AG10803 (cell line): Measurements from ENCODE around the gene ACP3.
"Not testable (repeated sequence)": the region's sequence is repeated elsewhere in the genome, so short reads cannot be mapped to it uniquely, and the experiment has no call there.

Experiments used
- DNase-seq: peaks from one replicate; pipeline ENCODE4 v3.0.0; 2010; ENCODE audit warnings: low read depth
- H3K4me3 ChIP-seq: 2 replicates; pipeline ENCODE4 v1.5.1; 2011; ENCODE audit warnings: mild to moderate bottlenecking, low read length, control low read depth
- TF ChIP-seq, protein P1 (sequence below): conservative IDR thresholded peaks from 2 replicates; pipeline ENCODE4 v1.5.1; 2011; ENCODE audit warnings: mild to moderate bottlenecking, low read length, control low read depth, inconsistent platforms

Gene ACP3

DNA sequence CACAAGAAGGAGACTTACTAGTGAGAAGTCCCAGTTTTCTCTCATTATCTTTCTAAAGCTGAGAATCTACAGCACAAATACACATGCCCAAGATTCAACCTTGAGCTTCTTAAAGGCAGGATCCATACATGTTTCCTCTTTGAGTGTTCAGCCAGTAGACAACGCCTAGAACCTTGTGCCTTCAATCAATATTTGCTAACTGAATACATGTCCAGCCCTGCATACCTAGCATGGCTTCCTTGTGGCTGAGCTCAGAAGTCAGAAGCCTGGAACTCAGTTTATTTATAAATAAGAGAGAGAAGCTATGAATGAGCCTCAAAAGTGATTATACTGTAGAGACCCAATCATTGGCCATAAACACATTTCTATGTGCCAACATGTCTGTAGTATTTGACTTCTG lies 43.5 kb downstream of the ACP3 start:
- no peak for DNase-seq
- TF ChIP-seq, protein P1, sequence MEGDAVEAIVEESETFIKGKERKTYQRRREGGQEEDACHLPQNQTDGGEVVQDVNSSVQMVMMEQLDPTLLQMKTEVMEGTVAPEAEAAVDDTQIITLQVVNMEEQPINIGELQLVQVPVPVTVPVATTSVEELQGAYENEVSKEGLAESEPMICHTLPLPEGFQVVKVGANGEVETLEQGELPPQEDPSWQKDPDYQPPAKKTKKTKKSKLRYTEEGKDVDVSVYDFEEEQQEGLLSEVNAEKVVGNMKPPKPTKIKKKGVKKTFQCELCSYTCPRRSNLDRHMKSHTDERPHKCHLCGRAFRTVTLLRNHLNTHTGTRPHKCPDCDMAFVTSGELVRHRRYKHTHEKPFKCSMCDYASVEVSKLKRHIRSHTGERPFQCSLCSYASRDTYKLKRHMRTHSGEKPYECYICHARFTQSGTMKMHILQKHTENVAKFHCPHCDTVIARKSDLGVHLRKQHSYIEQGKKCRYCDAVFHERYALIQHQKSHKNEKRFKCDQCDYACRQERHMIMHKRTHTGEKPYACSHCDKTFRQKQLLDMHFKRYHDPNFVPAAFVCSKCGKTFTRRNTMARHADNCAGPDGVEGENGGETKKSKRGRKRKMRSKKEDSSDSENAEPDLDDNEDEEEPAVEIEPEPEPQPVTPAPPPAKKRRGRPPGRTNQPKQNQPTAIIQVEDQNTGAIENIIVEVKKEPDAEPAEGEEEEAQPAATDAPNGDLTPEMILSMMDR, result no peak
- H3K4me3 ChIP-seq, result no peak overlapping the region

DNA sequence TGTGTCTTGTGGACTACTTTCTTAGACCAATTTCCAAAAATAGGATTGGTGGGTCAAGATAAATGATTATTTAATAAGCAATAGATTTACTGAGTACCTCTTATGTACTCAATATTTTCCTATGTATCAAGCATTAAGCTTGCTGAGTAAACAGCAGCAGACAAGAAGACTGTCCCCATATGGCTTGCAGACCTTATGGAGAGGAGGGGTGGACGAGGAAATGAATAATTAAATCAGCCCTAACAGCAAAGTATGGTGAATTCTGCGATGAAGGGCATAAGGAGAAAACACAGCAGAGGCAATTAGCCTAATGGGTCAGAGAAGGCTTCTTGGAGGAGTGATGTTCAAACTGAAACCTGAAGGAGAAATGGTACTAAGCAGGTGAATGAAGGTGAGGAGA lies 45.1 kb downstream of the ACP3 start:
- no peak overlapping the region for H3K4me3 ChIP-seq
- TF ChIP-seq, protein P1, result no peak
- DNase-seq, result no peak

- TF ChIP-seq, protein P1, result no peak
- no peak overlapping the region for H3K4me3 ChIP-seq
- no peak for DNase-seq
Observed at GRCh38 chr3:132368515-132368914, 51.3 kb downstream of the ACP3 start.

GRCh38 chr3:132368962-132369361 lies 51.8 kb downstream of the ACP3 start:
- no peak overlapping the region for H3K4me3 ChIP-seq
- DNase-seq, result no peak
- TF ChIP-seq, protein P1, result no peak

- H3K4me3 ChIP-seq, DNase-seq: not testable (repeated sequence)
Observed at GRCh38 chr3:132376945-132377354, 59.7 kb downstream of the ACP3 start.

GRCh38 chr3:132378048-132378762 lies 61.0 kb downstream of the ACP3 start:
- no peak for DNase-seq
- TF ChIP-seq, protein P1, result no peak

GRCh38 chr3:132378846-132379245 lies 61.6 kb downstream of the ACP3 start:
- TF ChIP-seq, protein P1, result no peak
- H3K4me3 ChIP-seq, result no peak overlapping the region
- DNase-seq, result no peak

More at GRCh38 chr3:132378048-132378762, 61.0 kb downstream of the ACP3 start:
- H3K4me3 ChIP-seq, result no peak overlapping the region
